Type B pancreatic cell (in vitro differentiated cells): ENCODE measurements around the gene CPM. TPM values are rescaled to one million over a fixed set of nuclear protein-coding genes. Genes with fewer than 3 reads are reported as not detected.

Experiments
- DNase-seq: peaks from one replicate; pipeline ENCODE4 v3.0.0; 2021; ENCODE audit warnings: mixed read lengths; ENCODE audit not compliant: unreplicated experiment; ENCODE audit errors: extremely low spot score
- H3K27ac Mint-ChIP-seq: 2 replicates; pipeline ENCODE4 v1.8.0; 2021; ENCODE audit warnings: mild to moderate bottlenecking, mixed read lengths
- H3K27me3 Mint-ChIP-seq: 2 replicates; pipeline ENCODE4 v1.8.0; 2021; ENCODE audit warnings: mixed read lengths
- H3K36me3 Mint-ChIP-seq: 2 replicates; pipeline ENCODE4 v1.8.0; 2021; ENCODE audit warnings: mixed read lengths
- H3K4me1 Mint-ChIP-seq: one replicate; pipeline ENCODE4 v1.8.0; 2021; ENCODE audit warnings: mixed read lengths; ENCODE audit not compliant: unreplicated experiment
- H3K4me3 Mint-ChIP-seq: 2 replicates; pipeline ENCODE4 v1.8.0; 2021; ENCODE audit warnings: mild to moderate bottlenecking, mixed read lengths
- H3K9me3 Mint-ChIP-seq: 2 replicates; pipeline ENCODE4 v1.8.0; 2021; ENCODE audit warnings: mixed read lengths
- CTCF ChIP-seq: fragments of 200-600 bp; sonication (generic); conservative IDR thresholded peaks from 2 replicates; pipeline ENCODE4 v1.5.0; 2021; ENCODE audit warnings: antibody characterized with exemption, mild to moderate bottlenecking
- total RNA-seq: library from RNA; stranded (reverse); gene quantifications from 2 replicates; pipeline ENCODE4 v1.2.1, GENCODE V29; 2021; ENCODE audit warnings: low replicate concordance

CPM gene
- total RNA-seq, 1 donor from 2014 or later = 58.1 TPM

- TF ChIP-seq CTCF = no peak
- H3K9me3 Mint-ChIP-seq = no peaks in the 10 kb centered on the region
- H3K36me3 Mint-ChIP-seq = no peaks in the 10 kb centered on the region
- H3K27ac Mint-ChIP-seq = no peak overlapping the region
- H3K4me3 Mint-ChIP-seq = no peak overlapping the region
- DNase-seq = no peak
- H3K27me3 Mint-ChIP-seq = peaks cover 13% of the 10 kb centered on the region
- peaks cover 6% of the 10 kb centered on the region for H3K4me1 Mint-ChIP-seq
Measured at GRCh38 chr12:68940731-68941130, 7.8 kb upstream of the CPM start.

GRCh38 chr12:68939505-68939904, 6.5 kb upstream of the CPM start:
- DNase-seq = no peak
- Mint-ChIP-seq H3K27ac (no peak overlapping the region), H3K27me3 (peaks cover 20% of the 10 kb centered on the region), H3K4me1 (peaks cover 1% of the 10 kb centered on the region), H3K4me3 (no peak overlapping the region), H3K9me3 (no peaks in the 10 kb centered on the region), H3K36me3 (no peaks in the 10 kb centered on the region)
- TF ChIP-seq CTCF = no peak

GRCh38 chr12:68934392-68934791, 1.4 kb upstream of the CPM start:
- H3K27me3 Mint-ChIP-seq = peaks cover 40% of the 10 kb centered on the region

GRCh38 chr12:68932128-68932960, 627 bp downstream of the CPM start:
- no peaks in the 10 kb centered on the region for H3K9me3 Mint-ChIP-seq
- no peak for DNase-seq
- peak overlapping the region; percentile 89 for H3K4me3 Mint-ChIP-seq
- peaks cover 40% of the 10 kb centered on the region for H3K27me3 Mint-ChIP-seq
- no peak for TF ChIP-seq CTCF
- H3K36me3 Mint-ChIP-seq = peaks cover 9% of the 10 kb centered on the region
- H3K4me1 Mint-ChIP-seq = peaks cover 3% of the 10 kb centered on the region
- H3K27ac Mint-ChIP-seq = peak overlapping the region; percentile 14

More at GRCh38 chr12:68934392-68934791, 1.4 kb upstream of the CPM start:
- peaks cover 3% of the 10 kb centered on the region for H3K4me1 Mint-ChIP-seq
- no peak for DNase-seq
- no peaks in the 10 kb centered on the region for H3K9me3 Mint-ChIP-seq
- no peak for TF ChIP-seq CTCF
- H3K4me3 Mint-ChIP-seq = peak overlapping the region; percentile 59
- H3K27ac Mint-ChIP-seq = no peak overlapping the region
- H3K36me3 Mint-ChIP-seq = peaks cover 8% of the 10 kb centered on the region

GRCh38 chr12:68930178-68930577, 2.8 kb downstream of the CPM start:
- no peak for DNase-seq
- Mint-ChIP-seq H3K9me3 (no peaks in the 10 kb centered on the region), H3K36me3 (peaks cover 9% of the 10 kb centered on the region), H3K27ac (no peak overlapping the region), H3K4me1 (peaks cover 3% of the 10 kb centered on the region), H3K27me3 (peaks cover 22% of the 10 kb centered on the region), H3K4me3 (no peak overlapping the region)
- no peak for TF ChIP-seq CTCF
